HepG2 (cell line): ENCODE data around the gene NUP93.

ENCODE experiments used
- AGO1 ChIP-seq: fragments of 200-400 bp; formaldehyde crosslinking; IDR thresholded peaks from 2 replicates; pipeline ENCODE4 v1.6.1; 2017; ENCODE audit warnings: mild to moderate bottlenecking, low read depth, low read length, moderate library complexity; ENCODE audit not compliant: poor library complexity, severe bottlenecking
- ARNT2 ChIP-seq: sonication (generic); formaldehyde crosslinking; IDR thresholded peaks from 2 replicates; pipeline ENCODE4 v1.8.0; 2022; ENCODE audit warnings: mild to moderate bottlenecking, low read depth, missing genetic modification reagents, moderate library complexity
- NFIC ChIP-seq: IDR thresholded peaks from 2 replicates; pipeline ENCODE4 v1.6.1; 2012; ENCODE audit warnings: mild to moderate bottlenecking, low read length, inconsistent platforms
- SIN3A ChIP-seq: IDR thresholded peaks from 2 replicates; pipeline ENCODE4 v1.6.1; 2011; ENCODE audit warnings: low read depth, mild to moderate bottlenecking, control low read depth, low read length, borderline replicate concordance
- ZNF232 ChIP-seq: sonication (generic); formaldehyde crosslinking; IDR thresholded peaks from 2 replicates; pipeline ENCODE4 v1.4.0; 2020; ENCODE audit warnings: missing genetic modification reagents, borderline replicate concordance
- ZNF639 ChIP-seq: conservative IDR thresholded peaks from 2 replicates; pipeline ENCODE4 v1.6.1; 2018; ENCODE audit warnings: missing genetic modification reagents
- TF ChIP-seq, protein P1 (sequence below): sonication (generic); formaldehyde crosslinking; IDR thresholded peaks from 2 replicates; pipeline ENCODE4 v1.4.0; 2020; ENCODE audit warnings: low read depth, missing genetic modification reagents

DNA sequence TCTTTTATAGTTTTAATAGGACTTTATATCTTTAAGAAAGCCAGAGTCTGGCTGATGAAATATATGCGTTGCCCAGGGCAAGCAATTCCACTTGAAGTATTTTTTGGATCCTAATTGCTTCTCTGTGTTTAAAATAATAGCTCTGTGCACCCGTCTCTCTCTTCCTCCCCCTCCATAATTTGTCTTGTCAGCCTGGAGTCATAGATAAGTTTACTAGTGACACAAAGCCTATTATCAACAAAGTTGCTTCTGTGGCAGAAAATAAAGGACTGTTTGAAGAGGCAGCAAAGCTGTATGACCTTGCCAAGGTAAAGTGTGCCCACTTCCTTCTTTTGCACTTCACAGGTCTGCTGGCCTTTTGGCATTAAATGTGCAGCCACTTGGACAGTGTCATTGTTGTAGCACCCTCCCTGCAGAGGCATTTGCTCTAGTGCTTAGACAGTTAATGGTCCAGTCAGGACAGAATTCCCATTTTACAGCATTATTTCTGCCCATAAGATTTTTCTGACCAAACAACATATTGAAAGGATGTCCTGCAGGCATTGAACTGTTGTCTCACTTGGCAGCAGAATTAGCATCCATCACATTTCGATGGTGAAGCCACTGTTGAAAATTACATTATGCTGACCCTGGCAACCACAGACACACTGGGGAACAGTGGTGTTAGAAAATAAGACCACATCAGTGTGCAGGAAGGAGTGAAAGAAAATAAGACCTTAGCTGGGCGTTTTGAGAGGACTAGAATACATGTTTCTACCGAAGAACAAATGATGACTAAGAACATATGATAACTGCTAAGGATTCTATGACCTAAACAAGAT is 106.7 kb downstream of the NUP93 start:
- TF ChIP-seq SIN3A (no peak), ARNT2 (no peak), ZNF232 (CRISPR knock-in tag) (no peak), NFIC (no peak), ZNF639 (CRISPR knock-in tag) (no peak), AGO1 (no peak)
- TF ChIP-seq, protein P1, sequence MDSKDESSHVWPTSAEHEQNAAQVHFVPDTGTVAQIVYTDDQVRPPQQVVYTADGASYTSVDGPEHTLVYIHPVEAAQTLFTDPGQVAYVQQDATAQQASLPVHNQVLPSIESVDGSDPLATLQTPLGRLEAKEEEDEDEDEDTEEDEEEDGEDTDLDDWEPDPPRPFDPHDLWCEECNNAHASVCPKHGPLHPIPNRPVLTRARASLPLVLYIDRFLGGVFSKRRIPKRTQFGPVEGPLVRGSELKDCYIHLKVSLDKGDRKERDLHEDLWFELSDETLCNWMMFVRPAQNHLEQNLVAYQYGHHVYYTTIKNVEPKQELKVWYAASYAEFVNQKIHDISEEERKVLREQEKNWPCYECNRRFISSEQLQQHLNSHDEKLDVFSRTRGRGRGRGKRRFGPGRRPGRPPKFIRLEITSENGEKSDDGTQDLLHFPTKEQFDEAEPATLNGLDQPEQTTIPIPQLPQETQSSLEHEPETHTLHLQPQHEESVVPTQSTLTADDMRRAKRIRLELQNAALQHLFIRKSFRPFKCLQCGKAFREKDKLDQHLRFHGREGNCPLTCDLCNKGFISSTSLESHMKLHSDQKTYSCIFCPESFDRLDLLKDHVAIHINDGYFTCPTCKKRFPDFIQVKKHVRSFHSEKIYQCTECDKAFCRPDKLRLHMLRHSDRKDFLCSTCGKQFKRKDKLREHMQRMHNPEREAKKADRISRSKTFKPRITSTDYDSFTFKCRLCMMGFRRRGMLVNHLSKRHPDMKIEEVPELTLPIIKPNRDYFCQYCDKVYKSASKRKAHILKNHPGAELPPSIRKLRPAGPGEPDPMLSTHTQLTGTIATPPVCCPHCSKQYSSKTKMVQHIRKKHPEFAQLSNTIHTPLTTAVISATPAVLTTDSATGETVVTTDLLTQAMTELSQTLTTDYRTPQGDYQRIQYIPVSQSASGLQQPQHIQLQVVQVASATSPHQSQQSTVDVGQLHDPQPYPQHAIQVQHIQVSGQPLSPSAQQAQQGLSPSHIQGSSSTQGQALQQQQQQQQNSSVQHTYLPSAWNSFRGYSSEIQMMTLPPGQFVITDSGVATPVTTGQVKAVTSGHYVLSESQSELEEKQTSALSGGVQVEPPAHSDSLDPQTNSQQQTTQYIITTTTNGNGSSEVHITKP = no peak
